Prostate gland (tissue), 1 donor: ENCODE data around the gene KCNQ4.

Experiments used
- POLR2A ChIP-seq: fragments of 450-650 bp; IDR thresholded peaks from one replicate; pipeline ENCODE4 v1.6.1; 2016; ENCODE audit warnings: antibody characterized with exemption, mild to moderate bottlenecking
- POLR2AphosphoS5 ChIP-seq: sonication (generic); formaldehyde crosslinking; IDR thresholded peaks from one replicate; pipeline ENCODE4 v1.6.1; 2017; ENCODE audit warnings: antibody characterized with exemption

- TF ChIP-seq POLR2AphosphoS5 (no peak), POLR2A (no peak)
Observed at GRCh38 chr1:40886318-40887011, 102.9 kb downstream of the KCNQ4 start.
